GM12872 (cell line): ENCODE results near the gene SIVA1.

Experiments
- CTCF ChIP-seq: IDR thresholded peaks from 3 replicates; pipeline ENCODE4 v1.5.1; 2011; ENCODE audit warnings: low read depth, mild to moderate bottlenecking, low read length, moderate library complexity; ENCODE audit not compliant: insufficient read depth

The SIVA1 gene

GRCh38 chr14:104753528-104754212, 723 bp downstream of the SIVA1 start:
- no peak for TF ChIP-seq CTCF

- no peak for TF ChIP-seq CTCF
Observed at GRCh38 chr14:104754213-104754851, 1.4 kb downstream of the SIVA1 start.

DNA sequence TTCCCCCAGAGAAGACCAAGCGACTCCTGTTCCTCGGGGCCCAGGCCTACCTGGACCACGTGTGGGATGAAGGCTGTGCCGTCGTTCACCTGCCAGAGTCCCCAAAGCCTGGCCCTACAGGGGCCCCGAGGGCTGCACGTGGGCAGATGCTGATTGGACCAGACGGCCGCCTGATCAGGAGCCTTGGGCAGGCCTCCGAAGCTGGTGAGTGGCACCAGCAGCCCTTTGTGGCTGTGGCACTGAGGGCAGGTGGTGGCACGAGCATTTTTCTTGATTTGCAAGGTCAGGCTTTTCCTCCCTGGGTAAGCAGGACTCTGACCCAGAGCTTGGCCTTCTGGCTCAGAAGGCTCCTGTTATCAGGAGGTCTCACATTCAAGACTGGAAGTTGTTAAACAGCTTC, 2.7 kb downstream of the SIVA1 start:
- TF ChIP-seq CTCF, result no peak

GRCh38 chr14:104756477-104757237, 3.7 kb downstream of the SIVA1 start:
- TF ChIP-seq CTCF, result no peak

- no peak for TF ChIP-seq CTCF
Observed at GRCh38 chr14:104757238-104757585, 4.3 kb downstream of the SIVA1 start.

DNA sequence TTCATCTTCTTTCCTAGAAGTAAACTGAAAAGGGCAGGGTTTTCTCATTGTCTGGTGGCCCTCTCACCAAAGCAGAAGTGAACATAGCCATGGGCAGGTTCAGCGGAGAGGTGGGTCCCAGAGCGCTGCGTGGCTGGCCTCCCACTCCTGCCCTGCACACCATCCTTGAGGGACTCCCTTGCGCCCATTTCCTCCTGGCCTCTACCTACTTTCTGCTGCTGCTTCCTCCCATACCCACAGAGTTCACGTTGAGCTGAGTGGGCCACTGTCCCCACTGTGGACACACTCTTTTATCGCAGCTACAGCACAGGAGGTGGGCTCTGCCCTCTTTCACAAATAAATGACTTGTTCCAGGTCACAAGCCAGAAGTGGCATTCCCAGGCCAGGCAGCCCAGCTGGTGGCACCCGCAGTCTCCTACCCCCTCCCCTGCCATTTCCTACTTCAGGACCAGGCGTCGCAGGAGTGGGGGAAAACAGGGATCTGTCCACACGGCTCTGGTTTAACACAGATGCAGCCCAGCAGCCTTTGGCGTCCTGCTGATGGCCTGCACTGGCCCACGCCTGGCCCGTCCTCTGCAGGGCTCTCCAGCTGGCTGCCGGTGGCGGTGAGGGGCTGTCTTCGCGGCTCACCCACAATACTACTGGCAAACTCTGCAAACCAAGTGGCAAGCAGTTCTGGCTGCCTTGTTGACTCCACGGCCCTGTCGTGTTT, 4.9 kb downstream of the SIVA1 start:
- no peak for TF ChIP-seq CTCF
